Ectodermal cell (in vitro differentiated cells): ENCODE results near the gene LATS1.
"Not testable (repeated sequence)": the region's sequence is repeated elsewhere in the genome, so short reads cannot be mapped to it uniquely, and the experiment has no call there.

Experiments used
- H3K27ac ChIP-seq: 2 replicates; pipeline ENCODE4 v1.7.0; 2013; ENCODE audit warnings: mild to moderate bottlenecking, low read depth, low read length; ENCODE audit not compliant: insufficient read depth, poor library complexity, severe bottlenecking
- H3K27me3 ChIP-seq: 2 replicates; pipeline ENCODE4 v1.7.0; 2013; ENCODE audit warnings: mild to moderate bottlenecking, low read length; ENCODE audit not compliant: insufficient read depth, control insufficient read depth, poor library complexity, severe bottlenecking
- H3K36me3 ChIP-seq: one replicate; pipeline ENCODE4 v1.7.0; 2013; ENCODE audit warnings: low read length; ENCODE audit not compliant: control insufficient read depth, insufficient read depth
- H3K4me1 ChIP-seq: one replicate; pipeline ENCODE4 v1.7.0; 2013; ENCODE audit warnings: low read length; ENCODE audit not compliant: control insufficient read depth, insufficient read depth
- H3K4me3 ChIP-seq: 2 replicates; pipeline ENCODE4 v1.7.0; 2013; ENCODE audit warnings: low read depth, low read length, control low read depth; ENCODE audit not compliant: insufficient read depth
- H3K9me3 ChIP-seq: 2 replicates; pipeline ENCODE4 v1.7.0; 2013; ENCODE audit warnings: mild to moderate bottlenecking, low read length, moderate library complexity; ENCODE audit not compliant: control insufficient read depth
- WGBS, 2 experiments: methylation state at CpG; one replicate each; pipeline ENCODE4 v1.1.7; 2013; ENCODE audit warnings: missing lambda C conversion rate in 2 of 2; 5-methylcytosine and 5-hydroxymethylcytosine counted together

LATS1 gene

GRCh38 chr6:149701714-149702113, 16.2 kb downstream of the LATS1 start:
- Histone ChIP-seq H3K27me3 (no peaks in the 10 kb centered on the region), H3K4me1 (no peaks in the 10 kb centered on the region), H3K9me3 (no peaks in the 10 kb centered on the region), H3K36me3 (peaks cover 4% of the 10 kb centered on the region), H3K4me3 (no peak overlapping the region), H3K27ac (no peak overlapping the region)
- 36 to 37% methylated on average over 7 of the region's 7 CpGs for WGBS, 2 experiments

- Histone ChIP-seq H3K4me3 (no peak overlapping the region), H3K4me1 (no peaks in the 10 kb centered on the region), H3K27me3 (no peaks in the 10 kb centered on the region), H3K27ac (no peak overlapping the region), H3K36me3 (peaks cover 8% of the 10 kb centered on the region), H3K9me3 (no peaks in the 10 kb centered on the region)
- WGBS, 2 experiments: 97 to 100% methylated on average over 2 of the region's 2 CpGs
Measured at GRCh38 chr6:149699150-149699549, 18.8 kb downstream of the LATS1 start.

GRCh38 chr6:149698175-149698574, 19.7 kb downstream of the LATS1 start:
- H3K4me3 ChIP-seq: no peak overlapping the region
- H3K27me3 ChIP-seq: no peaks in the 10 kb centered on the region
- no peak overlapping the region for H3K27ac ChIP-seq
- 93 to 95% methylated on average over 2 of the region's 2 CpGs for WGBS, 2 experiments
- peaks cover 13% of the 10 kb centered on the region for H3K36me3 ChIP-seq
- H3K4me1 ChIP-seq: no peaks in the 10 kb centered on the region
- no peaks in the 10 kb centered on the region for H3K9me3 ChIP-seq

DNA sequence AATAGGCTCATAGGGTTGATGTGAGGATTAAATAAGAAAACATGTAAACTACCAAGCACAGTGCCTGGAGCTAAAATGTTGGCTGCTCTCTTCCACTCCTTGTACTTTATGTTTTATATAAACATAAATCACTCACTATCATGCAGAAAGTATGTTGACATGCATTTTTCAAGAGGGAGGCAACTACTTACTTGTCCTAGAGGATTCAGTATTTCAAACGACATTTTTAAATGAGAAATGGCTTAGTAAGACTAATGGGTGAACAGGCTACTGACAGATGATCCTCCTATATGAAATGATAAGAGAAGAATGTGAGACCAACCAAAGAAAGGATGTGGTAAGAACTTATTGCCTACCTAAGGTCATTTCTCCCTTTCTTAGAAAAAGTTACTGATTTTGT, 21.0 kb downstream of the LATS1 start:
- Histone ChIP-seq H3K27me3 (no peaks in the 10 kb centered on the region), H3K36me3 (peaks cover 19% of the 10 kb centered on the region)

GRCh38 chr6:149694921-149695320, 23.0 kb downstream of the LATS1 start:
- Histone ChIP-seq H3K36me3 (peaks cover 19% of the 10 kb centered on the region), H3K4me3 (no peak overlapping the region), H3K9me3 (no peaks in the 10 kb centered on the region), H3K27me3 (no peaks in the 10 kb centered on the region), H3K27ac (no peak overlapping the region), H3K4me1 (no peaks in the 10 kb centered on the region)
- WGBS, 2 experiments: 97 to 100% methylated on average over 2 of the region's 2 CpGs

More for the DNA sequence above, 21.0 kb downstream of the LATS1 start:
- H3K9me3 ChIP-seq: no peaks in the 10 kb centered on the region
- H3K4me3 ChIP-seq: no peak overlapping the region
- H3K27ac ChIP-seq: no peak overlapping the region
- H3K4me1 ChIP-seq: no peaks in the 10 kb centered on the region
- WGBS, 2 experiments: 96 to 100% methylated on average over 1 of the region's 1 CpG

DNA sequence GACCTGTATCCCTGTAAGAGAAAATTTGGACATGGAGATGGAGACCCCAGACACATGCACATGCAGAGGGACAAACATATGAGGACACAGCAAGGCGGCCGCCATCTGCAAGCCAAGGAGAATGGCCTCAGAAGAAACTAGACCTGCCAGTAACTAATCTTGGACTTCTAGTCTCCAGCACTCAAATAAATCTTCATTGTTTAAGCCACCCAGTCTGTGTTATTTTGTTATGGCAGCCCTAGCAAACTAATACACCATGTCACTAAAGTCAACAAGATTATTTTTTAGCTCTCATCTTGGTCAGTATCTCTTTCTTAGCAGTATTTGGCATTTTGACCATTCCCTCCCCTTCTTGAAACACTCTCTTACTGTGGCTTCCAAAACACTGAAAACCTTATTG, 26.7 kb downstream of the LATS1 start:
- no peaks in the 10 kb centered on the region for H3K27me3 ChIP-seq
- H3K36me3 ChIP-seq: peaks cover 14% of the 10 kb centered on the region
- WGBS, 2 experiments: 94 to 95% methylated on average over 2 of the region's 2 CpGs
- no peaks in the 10 kb centered on the region for H3K9me3 ChIP-seq
- no peak overlapping the region for H3K27ac ChIP-seq
- no peaks in the 10 kb centered on the region for H3K4me1 ChIP-seq
- no peak overlapping the region for H3K4me3 ChIP-seq

DNA sequence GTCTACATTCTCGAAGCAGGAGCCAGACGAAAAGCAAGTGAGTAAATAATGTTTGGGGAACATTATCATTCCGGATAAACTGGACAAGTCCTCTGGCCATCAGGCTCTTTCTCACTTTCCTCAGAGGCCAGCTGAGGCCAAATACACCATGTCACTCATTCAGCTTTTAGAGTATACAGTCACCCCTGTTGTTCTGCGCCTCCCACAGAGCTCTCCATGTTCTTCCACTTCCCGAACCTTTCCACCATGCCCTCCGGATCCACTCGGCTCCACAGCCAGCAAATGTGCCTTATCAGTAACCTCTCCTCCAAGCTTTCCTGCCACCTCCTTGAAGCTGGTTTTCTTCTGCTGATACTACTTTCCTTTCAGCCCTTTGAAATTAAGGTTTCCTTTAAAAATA, 31.7 kb downstream of the LATS1 start:
- Histone ChIP-seq H3K4me1 (no peaks in the 10 kb centered on the region), H3K36me3 (peaks cover 12% of the 10 kb centered on the region), H3K4me3 (no peak overlapping the region), H3K27ac (no peak overlapping the region), H3K9me3 (no peaks in the 10 kb centered on the region), H3K27me3 (no peaks in the 10 kb centered on the region)
- 89 to 95% methylated on average over 7 of the region's 7 CpGs for WGBS, 2 experiments

GRCh38 chr6:149683256-149683859, 34.5 kb downstream of the LATS1 start:
- H3K27me3 ChIP-seq: no peaks in the 10 kb centered on the region
- H3K4me3 ChIP-seq: no peak overlapping the region
- peaks cover 22% of the 10 kb centered on the region for H3K36me3 ChIP-seq
- H3K4me1 ChIP-seq: no peaks in the 10 kb centered on the region
- no peaks in the 10 kb centered on the region for H3K9me3 ChIP-seq
- WGBS, 2 experiments: 93 to 96% methylated on average over 4 of the region's 4 CpGs
- H3K27ac ChIP-seq: no peak overlapping the region

- H3K4me1 ChIP-seq, H3K27me3 ChIP-seq, H3K4me3 ChIP-seq, H3K27ac ChIP-seq, H3K9me3 ChIP-seq: not testable (repeated sequence)
- WGBS, 2 experiments: 96 to 97% methylated on average over 12 to 14 of the region's 14 CpGs
- H3K36me3 ChIP-seq: peaks cover 22% of the 10 kb centered on the region
Measured at GRCh38 chr6:149681845-149682244, 36.1 kb downstream of the LATS1 start.

- no peaks in the 10 kb centered on the region for H3K4me1 ChIP-seq
- no peak overlapping the region for H3K4me3 ChIP-seq
- no peaks in the 10 kb centered on the region for H3K9me3 ChIP-seq
- peaks cover 22% of the 10 kb centered on the region for H3K36me3 ChIP-seq
- no peak overlapping the region for H3K27ac ChIP-seq
- no peaks in the 10 kb centered on the region for H3K27me3 ChIP-seq
Measured at GRCh38 chr6:149681209-149681608, 36.7 kb downstream of the LATS1 start.

DNA sequence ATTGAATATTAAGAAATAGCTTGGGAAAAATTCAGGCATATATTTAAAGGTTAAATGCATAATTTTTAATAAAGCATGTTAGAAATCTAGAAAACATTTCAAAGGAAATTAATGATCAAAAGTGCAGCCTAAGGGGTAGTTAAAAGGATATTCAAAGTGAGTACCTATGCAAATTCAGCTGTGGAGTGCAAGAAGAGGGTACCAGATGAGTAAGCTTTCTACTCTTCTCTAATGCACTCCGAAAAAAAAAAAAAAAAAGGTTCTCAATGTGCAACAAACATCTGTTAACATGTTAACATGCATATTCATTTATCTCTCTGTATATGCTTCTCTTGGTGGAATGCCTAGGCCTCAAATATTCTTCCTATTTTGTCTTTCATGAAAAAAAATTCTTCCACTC, 37.4 kb downstream of the LATS1 start:
- H3K4me1 ChIP-seq: no peaks in the 10 kb centered on the region
- WGBS, 2 experiments: 90 to 100% methylated on average over 1 of the region's 1 CpG
- H3K4me3 ChIP-seq: no peak overlapping the region
- no peaks in the 10 kb centered on the region for H3K9me3 ChIP-seq
- no peak overlapping the region for H3K27ac ChIP-seq
- no peaks in the 10 kb centered on the region for H3K27me3 ChIP-seq
- H3K36me3 ChIP-seq: peaks cover 22% of the 10 kb centered on the region
